GM12874 (cell line): ENCODE results near the gene TRAPPC3.

Experiments
- TF ChIP-seq, protein P1 (sequence below): IDR thresholded peaks from 2 replicates; pipeline ENCODE4 v1.5.1; 2011; ENCODE audit warnings: low read depth, mild to moderate bottlenecking, control low read depth, low read length, moderate library complexity; ENCODE audit not compliant: insufficient read depth

The TRAPPC3 gene

DNA sequence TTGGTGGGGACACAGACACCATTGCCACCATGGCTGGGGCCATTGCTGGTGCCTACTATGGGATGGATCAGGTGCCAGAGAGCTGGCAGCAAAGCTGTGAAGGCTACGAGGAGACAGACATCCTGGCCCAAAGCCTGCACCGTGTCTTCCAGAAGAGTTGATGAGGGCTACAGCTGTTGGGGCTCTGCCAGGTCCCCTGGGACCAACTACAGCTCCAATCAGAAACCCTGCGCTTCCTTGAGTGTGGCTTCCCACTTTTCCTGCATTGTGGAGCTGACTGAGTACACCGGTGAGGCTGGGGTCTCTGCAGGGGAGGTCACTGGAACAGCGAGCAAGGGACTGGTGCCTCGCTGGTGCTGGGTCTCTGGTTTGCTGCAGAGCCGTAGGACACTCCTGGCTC lies 56.1 kb downstream of the TRAPPC3 start:
- TF ChIP-seq, protein P1, sequence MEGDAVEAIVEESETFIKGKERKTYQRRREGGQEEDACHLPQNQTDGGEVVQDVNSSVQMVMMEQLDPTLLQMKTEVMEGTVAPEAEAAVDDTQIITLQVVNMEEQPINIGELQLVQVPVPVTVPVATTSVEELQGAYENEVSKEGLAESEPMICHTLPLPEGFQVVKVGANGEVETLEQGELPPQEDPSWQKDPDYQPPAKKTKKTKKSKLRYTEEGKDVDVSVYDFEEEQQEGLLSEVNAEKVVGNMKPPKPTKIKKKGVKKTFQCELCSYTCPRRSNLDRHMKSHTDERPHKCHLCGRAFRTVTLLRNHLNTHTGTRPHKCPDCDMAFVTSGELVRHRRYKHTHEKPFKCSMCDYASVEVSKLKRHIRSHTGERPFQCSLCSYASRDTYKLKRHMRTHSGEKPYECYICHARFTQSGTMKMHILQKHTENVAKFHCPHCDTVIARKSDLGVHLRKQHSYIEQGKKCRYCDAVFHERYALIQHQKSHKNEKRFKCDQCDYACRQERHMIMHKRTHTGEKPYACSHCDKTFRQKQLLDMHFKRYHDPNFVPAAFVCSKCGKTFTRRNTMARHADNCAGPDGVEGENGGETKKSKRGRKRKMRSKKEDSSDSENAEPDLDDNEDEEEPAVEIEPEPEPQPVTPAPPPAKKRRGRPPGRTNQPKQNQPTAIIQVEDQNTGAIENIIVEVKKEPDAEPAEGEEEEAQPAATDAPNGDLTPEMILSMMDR: no peak

DNA sequence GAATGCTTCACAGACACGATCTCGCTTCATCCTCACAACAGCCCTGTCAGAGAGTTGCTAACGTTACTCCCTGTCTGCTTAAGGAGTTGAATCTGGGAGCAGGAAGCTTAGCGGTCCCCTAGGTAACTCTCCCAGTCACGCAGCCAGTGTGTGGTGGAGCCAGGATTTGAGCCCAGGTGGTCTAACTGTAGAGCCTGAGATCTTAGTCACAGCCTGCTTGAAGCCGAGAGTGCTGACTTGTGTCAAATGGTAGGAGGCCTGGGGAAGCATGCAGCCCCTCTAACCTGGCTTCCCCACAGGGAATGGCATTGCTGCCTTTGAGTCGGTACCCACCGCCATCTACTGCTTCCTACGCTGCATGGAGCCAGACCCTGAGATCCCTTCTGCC lies 56.5 kb downstream of the TRAPPC3 start:
- TF ChIP-seq, protein P1: no peak

DNA sequence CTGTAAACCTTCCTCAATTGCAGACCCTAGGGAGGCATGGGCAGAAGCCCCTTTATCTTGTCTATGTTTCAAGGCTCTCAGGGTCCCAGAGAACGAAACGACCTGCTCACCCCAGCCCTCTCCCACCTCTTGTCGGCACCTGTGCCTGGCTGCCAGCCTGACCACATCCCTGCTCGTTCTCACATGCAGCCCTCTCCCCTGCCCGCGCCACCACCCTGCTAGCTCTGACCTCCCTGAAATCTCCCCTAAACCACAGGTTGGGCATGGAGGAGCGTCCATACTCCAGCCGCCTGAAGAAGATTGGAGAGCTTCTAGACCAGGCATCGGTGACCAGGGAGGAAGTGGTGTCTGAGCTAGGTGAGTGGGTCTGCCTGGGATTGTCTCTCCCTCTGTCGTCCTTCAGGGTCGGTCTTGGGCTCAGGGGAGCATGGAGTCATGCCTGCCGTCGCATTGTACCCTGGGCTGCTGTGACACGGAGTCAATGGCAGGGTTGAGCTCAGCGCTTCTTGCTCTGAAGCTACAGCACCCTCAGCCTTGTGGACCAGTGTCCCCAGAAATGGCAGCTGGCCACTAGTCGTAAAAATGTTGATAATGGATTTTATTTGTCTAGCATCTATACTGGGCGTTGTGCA lies 57.0 kb downstream of the TRAPPC3 start:
- TF ChIP-seq, protein P1: no peak

DNA sequence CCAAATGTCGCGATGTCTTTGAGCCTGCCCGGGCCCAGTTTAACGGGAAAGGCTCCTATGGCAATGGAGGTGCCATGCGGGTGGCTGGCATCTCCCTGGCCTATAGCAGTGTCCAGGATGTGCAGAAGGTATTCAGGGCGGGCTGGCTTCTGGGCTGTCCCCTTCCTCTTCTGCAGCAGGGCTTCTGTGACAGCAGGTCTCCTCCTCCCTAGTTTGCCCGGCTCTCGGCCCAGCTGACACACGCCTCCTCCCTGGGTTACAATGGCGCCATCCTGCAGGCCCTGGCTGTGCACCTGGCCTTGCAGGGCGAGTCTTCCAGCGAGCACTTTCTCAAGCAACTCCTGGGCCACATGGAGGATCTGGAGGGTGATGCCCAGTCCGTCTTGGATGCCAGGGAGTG lies 57.6 kb downstream of the TRAPPC3 start:
- TF ChIP-seq, protein P1: no peak

DNA sequence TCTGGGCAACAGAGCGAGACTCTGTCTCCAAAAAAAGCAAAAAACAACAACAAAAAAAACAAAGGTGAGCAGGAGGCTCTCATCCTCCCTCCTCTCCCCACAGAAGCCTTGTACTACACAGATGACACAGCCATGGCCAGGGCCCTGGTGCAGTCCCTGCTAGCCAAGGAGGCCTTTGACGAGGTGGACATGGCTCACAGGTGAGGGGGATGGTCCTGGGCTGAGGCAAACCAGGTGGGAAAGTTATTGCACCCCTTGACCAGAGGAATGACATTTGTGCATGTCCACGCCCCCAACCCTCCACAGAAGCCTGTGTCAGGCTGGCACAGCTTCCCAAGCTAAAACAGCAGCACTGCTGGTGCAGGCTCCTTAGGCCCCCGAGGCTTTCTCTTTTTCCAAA lies 58.1 kb downstream of the TRAPPC3 start:
- TF ChIP-seq, protein P1: no peak

DNA sequence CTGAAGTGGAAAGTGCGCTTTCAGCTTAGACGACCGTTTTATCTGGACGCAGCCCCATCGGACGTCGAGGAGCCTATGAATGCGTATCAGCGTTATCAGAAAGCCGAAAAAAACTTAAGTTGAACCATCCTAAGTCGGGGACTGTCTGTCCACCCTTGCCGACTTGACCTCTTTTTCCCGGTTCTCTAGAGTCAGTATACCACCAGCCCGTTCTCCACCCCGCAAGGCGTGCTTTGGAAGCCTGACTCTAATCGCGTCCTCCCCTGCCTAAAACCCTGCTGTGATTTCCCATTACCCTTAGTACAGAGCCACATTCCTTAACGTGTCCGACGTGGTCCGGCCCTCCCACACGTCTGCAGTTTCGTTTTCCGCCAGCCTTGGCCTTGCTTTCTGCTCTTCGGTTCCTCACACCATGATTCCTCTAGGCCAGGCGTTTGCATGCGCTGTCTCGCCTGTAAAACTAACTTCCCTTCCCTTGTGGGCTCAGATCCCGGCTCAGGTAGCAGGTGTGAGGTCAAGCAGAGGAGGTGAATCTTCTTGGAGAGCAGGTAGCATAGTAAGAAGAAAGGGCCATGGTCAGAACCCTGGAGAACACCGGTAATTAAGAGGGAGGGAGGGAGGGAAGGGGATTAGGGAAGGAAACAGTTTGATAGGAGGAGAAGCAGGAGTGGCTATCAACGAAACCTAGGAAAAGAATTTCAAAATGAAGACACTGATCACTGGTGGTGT lies 59.7 kb downstream of the TRAPPC3 start:
- TF ChIP-seq, protein P1: no peak

DNA sequence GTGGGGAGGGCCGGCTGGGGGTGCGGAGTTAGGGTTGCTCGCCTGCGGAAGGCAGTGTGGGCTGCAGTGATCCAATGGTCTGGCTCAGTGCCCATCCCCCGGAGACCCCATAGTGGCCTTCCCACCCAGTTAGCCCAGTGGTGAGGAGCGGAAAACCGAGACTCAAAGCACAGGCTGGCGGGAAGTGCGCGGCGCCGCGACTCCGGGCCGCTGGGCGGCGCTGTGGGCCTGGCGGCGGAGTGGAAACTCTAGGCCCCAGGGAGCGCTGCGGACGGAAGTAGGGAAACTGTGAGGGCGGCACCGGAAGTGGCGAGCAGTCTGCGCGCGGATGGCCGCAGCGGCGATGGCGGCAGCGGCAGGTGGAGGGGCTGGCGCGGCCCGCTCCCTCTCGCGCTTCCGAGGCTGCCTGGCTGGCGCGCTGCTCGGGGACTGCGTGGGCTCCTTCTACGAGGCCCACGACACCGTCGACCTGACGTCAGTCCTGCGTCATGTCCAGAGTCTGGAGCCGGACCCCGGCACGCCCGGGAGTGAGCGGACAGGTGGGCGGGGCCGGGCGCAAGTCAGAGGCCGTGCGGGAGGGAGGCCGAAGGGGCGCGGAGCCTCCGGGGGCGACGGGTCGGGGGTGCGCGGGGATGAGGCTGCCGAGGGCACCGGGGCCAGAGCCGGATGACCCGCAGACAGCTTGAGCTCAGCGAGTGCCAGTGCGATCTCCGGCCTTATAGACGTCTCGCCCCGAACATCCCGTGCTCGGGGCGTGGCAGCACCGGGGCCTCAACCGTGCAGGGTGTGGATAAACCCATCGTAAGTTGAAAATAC lies 60.5 kb downstream of the TRAPPC3 start, which contains the start of gene ADPRS:
Gene ADPRS (plus strand): TSS at position 316 of the 816 bp plus-strand sequence. CDS start 13 bp downstream, at position 329.
- TF ChIP-seq, protein P1: peak; percentile 100
